Measurements from ENCODE around the gene CCDC57. TPM values are rescaled to one million over a fixed set of nuclear protein-coding genes. Genes with fewer than 3 reads are reported as not detected.

CCDC57 gene
- total RNA-seq, 1 donor from 2014 or later: 79.0 TPM

DNA sequence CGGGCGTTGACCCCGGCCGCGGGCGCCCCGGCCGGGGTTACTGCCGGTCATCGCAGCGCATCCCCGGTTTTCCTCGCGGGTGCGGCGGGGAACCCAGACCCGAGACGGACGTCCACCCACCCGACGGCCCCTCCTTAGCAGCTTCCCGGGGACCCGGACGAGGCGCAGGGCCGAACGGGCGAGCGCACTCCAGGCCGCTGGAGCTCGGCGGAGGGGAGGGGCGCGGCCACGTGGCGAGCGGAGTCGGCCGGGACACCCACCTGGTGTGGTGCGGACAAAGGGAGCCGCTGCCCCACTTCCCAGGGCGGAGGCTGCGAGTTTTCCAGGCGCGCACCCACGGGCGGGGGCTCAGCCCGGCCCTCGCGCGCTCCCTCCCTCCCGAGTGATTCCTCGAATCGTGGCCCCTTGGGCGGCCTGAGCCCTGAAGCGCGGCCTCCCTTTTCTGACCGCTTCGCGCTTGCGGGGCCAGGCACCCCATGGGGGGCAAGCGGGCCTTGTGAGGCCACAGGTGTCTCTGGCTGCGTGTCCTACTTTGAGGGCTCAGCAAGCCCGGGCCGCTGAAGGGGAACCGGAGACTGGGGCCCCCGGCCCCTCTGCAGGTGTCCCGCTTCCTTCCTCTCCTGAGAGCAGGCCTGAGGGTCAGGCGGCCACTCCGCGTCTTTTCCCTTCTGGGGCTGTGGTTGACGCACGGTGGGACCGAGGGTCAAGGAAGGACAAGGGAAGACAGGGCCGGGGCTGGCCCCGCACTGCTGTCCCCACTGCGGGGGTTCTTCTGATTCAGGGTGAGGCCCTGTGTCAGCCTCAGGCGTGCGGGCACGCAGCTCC, 113.5 kb downstream of the CCDC57 start:
- TF ChIP-seq, protein P1, sequence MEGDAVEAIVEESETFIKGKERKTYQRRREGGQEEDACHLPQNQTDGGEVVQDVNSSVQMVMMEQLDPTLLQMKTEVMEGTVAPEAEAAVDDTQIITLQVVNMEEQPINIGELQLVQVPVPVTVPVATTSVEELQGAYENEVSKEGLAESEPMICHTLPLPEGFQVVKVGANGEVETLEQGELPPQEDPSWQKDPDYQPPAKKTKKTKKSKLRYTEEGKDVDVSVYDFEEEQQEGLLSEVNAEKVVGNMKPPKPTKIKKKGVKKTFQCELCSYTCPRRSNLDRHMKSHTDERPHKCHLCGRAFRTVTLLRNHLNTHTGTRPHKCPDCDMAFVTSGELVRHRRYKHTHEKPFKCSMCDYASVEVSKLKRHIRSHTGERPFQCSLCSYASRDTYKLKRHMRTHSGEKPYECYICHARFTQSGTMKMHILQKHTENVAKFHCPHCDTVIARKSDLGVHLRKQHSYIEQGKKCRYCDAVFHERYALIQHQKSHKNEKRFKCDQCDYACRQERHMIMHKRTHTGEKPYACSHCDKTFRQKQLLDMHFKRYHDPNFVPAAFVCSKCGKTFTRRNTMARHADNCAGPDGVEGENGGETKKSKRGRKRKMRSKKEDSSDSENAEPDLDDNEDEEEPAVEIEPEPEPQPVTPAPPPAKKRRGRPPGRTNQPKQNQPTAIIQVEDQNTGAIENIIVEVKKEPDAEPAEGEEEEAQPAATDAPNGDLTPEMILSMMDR (IDR thresholded peaks at IDR 0.05; ENCODE audit: unreplicated experiment): no peak
- DNase-seq (ENCODE audit: low spot score, unreplicated experiment): no peak
- peaks cover 2% of the 10 kb centered on the region for H3K36me3 Mint-ChIP-seq (ENCODE audit: insufficient read depth)
- no peaks in the 10 kb centered on the region for H3K27me3 Mint-ChIP-seq
- H3K4me3 Mint-ChIP-seq (ENCODE audit: low read depth): peak overlapping the region; percentile 70
- no peak overlapping the region for H3K27ac Mint-ChIP-seq
- H3K9me3 Mint-ChIP-seq (ENCODE audit: low read depth): no peaks in the 10 kb centered on the region
- peaks cover 17% of the 10 kb centered on the region for H3K4me1 Mint-ChIP-seq (ENCODE audit: low read depth)

DNA sequence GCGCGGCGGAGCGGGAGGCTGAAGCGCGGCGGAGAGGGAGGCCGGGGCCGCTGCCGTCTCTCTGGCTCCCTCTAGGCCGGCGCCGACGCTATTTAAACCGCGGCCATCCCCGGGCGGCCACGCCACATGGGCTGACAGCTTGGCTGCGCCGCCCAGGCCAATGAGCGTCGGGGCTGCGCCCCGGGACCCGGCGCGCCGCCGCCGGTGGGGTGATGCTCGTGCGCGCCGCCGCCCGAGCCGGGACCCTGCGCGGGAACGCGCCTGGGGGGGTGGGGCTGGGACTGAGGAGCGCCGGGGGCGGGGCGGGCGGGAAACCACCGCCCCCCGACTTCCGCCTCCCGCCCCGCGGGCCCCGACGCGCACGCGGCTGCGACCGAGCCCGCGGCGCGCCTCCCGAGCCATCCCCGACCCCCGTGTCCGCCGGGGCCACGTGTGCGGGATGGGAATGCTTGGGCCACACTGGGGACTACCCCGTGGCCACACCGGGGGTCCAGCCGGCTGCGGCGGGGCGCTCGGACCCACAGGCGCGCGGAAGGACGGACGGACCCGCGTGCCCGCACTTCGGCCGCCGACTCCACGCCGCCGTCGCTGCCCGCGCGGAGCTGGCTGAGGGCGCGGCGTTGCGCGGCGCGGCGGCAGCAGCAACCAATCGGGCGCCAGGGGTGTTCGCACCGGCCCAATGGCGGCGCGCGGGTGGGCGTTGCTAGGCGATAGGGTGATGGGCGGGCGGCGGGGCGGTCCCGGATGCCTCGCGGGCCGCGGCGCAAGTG, 114.3 kb downstream of the CCDC57 start, which contains the start of gene FASN:
TSS of gene FASN (minus strand) at position 68 of the 770 bp plus-strand sequence. CDS start 1,791 bp downstream, outside the sequence.
- H3K4me3 Mint-ChIP-seq (ENCODE audit: low read depth): peak within 1 kb of the TSS; percentile 72
- H3K9me3 Mint-ChIP-seq (ENCODE audit: low read depth): no peaks in the 10 kb centered on the region
- peaks cover 2% of the 10 kb centered on the region for H3K36me3 Mint-ChIP-seq (ENCODE audit: insufficient read depth)
- H3K27ac Mint-ChIP-seq: no peak within 1 kb of the TSS
- peaks cover 12% of the 10 kb centered on the region for H3K4me1 Mint-ChIP-seq (ENCODE audit: low read depth)
- TF ChIP-seq, protein P1 (IDR thresholded peaks at IDR 0.05; ENCODE audit: unreplicated experiment): peak; percentile 56
- H3K27me3 Mint-ChIP-seq: no peaks in the 10 kb centered on the region
- peak; percentile 89 for DNase-seq (ENCODE audit: low spot score, unreplicated experiment)

DNA sequence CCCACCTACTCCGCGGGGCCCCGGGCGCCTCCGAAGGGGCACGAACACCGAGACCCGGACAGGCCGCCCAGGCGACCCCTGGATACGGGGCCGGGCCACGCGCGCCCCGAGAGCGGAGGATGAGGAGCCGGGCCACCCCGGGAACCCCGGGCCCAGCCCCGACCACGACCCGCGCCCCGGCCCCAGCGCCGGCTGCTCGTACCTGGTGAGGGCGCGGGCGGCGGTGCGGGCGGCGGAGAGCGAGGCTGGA, 114.8 kb downstream of the CCDC57 start:
- Mint-ChIP-seq H3K27ac (no peak overlapping the region), H3K4me3 (ENCODE audit: low read depth) (peak overlapping the region; percentile 55), H3K36me3 (ENCODE audit: insufficient read depth) (peaks cover 2% of the 10 kb centered on the region), H3K4me1 (ENCODE audit: low read depth) (peaks cover 9% of the 10 kb centered on the region), H3K27me3 (no peaks in the 10 kb centered on the region), H3K9me3 (ENCODE audit: low read depth) (no peaks in the 10 kb centered on the region)
- DNase-seq (ENCODE audit: low spot score, unreplicated experiment): peak; percentile 42
- TF ChIP-seq, protein P1 (IDR thresholded peaks at IDR 0.05; ENCODE audit: unreplicated experiment): no peak

DNA sequence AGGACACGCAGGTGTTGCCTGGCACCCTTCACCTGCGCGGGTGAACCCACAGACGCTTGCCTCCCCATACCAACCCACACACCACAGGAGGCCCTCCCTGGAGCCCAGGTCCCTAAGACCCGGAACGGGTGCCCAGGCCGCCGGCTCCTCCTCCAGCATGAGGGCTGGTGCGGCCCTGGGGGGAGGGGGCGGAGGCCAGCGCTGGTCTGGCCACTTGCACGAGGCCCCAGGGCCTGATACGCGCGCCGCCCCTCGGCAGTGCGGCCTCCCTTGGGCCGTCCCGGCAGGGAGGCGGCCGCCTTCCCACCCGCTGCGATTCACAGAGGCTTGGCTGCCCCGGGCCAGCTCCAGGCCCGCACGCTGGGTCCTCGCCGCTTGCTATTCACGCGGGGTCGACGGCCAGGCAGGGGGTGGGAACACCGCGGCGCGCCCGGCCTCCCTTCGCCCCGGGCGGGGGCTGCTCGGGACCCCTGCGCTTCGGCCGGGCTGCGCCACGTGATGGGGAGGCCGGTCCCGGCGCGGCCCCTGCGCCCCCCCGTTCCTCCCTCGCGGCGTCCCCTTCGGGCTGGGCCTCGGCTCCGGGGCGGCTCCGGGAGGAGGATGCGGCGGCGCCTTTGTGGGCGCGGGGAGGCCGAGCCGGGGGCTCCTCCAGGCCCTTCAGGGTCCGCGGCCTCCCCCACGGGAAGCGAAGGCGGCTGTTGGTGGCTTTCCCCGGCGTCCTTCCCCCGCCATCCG, 115.3 kb downstream of the CCDC57 start:
- Mint-ChIP-seq H3K27ac (no peak overlapping the region), H3K9me3 (ENCODE audit: low read depth) (no peaks in the 10 kb centered on the region), H3K27me3 (no peaks in the 10 kb centered on the region), H3K4me3 (ENCODE audit: low read depth) (peak overlapping the region; percentile 72), H3K36me3 (ENCODE audit: insufficient read depth) (peaks cover 2% of the 10 kb centered on the region), H3K4me1 (ENCODE audit: low read depth) (peaks cover 9% of the 10 kb centered on the region)
- peak; percentile 52 for DNase-seq (ENCODE audit: low spot score, unreplicated experiment)
- TF ChIP-seq, protein P1 (IDR thresholded peaks at IDR 0.05; ENCODE audit: unreplicated experiment): no peak

DNA sequence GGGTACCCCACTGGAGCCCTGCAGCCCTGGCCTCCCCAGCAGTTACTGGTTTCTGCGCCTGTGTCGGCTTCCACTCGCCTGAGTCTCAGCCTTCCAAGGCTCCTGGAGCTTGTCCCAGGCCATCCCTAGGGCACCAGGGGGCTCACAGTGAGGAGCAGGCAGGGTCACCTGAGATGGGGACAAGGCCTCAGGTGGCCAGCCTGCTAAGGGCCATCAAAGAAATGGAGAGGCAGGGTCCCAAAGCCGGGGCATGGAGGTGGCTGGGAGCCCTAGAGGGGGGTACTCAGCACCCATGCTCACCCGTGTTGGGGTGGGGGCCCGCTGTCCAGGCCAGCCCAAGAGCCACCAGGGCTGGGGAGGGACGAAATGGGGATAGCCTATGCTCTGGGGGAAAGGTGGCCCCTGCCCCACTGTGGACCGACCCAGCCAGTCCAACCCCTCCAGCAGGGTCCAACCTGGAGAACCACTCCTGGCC, 115.9 kb downstream of the CCDC57 start:
- TF ChIP-seq, protein P1 (IDR thresholded peaks at IDR 0.05; ENCODE audit: unreplicated experiment): no peak
- Mint-ChIP-seq H3K4me1 (ENCODE audit: low read depth) (peaks cover 7% of the 10 kb centered on the region), H3K27me3 (no peaks in the 10 kb centered on the region), H3K36me3 (ENCODE audit: insufficient read depth) (peaks cover 2% of the 10 kb centered on the region), H3K9me3 (ENCODE audit: low read depth) (no peaks in the 10 kb centered on the region), H3K4me3 (ENCODE audit: low read depth) (peak overlapping the region; percentile 72), H3K27ac (no peak overlapping the region)
- no peak for DNase-seq (ENCODE audit: low spot score, unreplicated experiment)

All from progenitor cell of endocrine pancreas (in vitro differentiated cells).